Loucy (cell line): ENCODE measurements around the gene TBRG1.
"Not testable (repeated sequence)": the region's sequence is repeated elsewhere in the genome, so short reads cannot be mapped to it uniquely, and the experiment has no call there.

Experiments
- H2AFZ ChIP-seq: fragments of 200-600 bp; sonication (generic); 2 replicates; pipeline ENCODE4 v1.6.0; 2016; ENCODE audit warnings: antibody characterized with exemption, mild to moderate bottlenecking, low read length, moderate library complexity
- H3F3A ChIP-seq: fragments of 200-600 bp; 2 replicates; pipeline ENCODE4 v1.6.0; 2016; ENCODE audit warnings: antibody characterized with exemption, low read depth, mild to moderate bottlenecking
- H3K27me3 ChIP-seq: fragments of 200-600 bp; sonication (generic); 2 replicates; pipeline ENCODE4 v1.6.1; 2014; ENCODE audit warnings: low read length, mild to moderate bottlenecking; ENCODE audit not compliant: insufficient read depth, poor library complexity, severe bottlenecking
- H3K36me3 ChIP-seq: fragments of 200-600 bp; sonication (generic); 2 replicates; pipeline ENCODE4 v1.6.1; 2016; ENCODE audit warnings: low read length; ENCODE audit not compliant: insufficient read depth
- H3K4me1 ChIP-seq: fragments of 200-600 bp; sonication (generic); 2 replicates; pipeline ENCODE4 v1.5.1; 2014; ENCODE audit warnings: low read length, mild to moderate bottlenecking; ENCODE audit not compliant: insufficient read depth, poor library complexity, severe bottlenecking
- H3K4me2 ChIP-seq: fragments of 200-600 bp; sonication (generic); 2 replicates; pipeline ENCODE4 v1.6.0; 2014; ENCODE audit warnings: antibody characterized with exemption, low read length, low read depth, mild to moderate bottlenecking; ENCODE audit not compliant: poor library complexity, severe bottlenecking
- H3K4me3 ChIP-seq: fragments of 200-600 bp; sonication (generic); 2 replicates; pipeline ENCODE4 v1.5.1; 2014; ENCODE audit warnings: low read length, mild to moderate bottlenecking, mixed read lengths; ENCODE audit not compliant: poor library complexity, severe bottlenecking
- H3K79me2 ChIP-seq: fragments of 200-600 bp; sonication (generic); 2 replicates; pipeline ENCODE4 v1.6.1; 2014; ENCODE audit warnings: low read length; ENCODE audit not compliant: insufficient read depth
- H3K9ac ChIP-seq: fragments of 200-600 bp; sonication (generic); 2 replicates; pipeline ENCODE4 v1.6.0; 2014; ENCODE audit warnings: mild to moderate bottlenecking, low read depth, low read length, moderate library complexity; ENCODE audit not compliant: poor library complexity, severe bottlenecking
- H3K9me2 ChIP-seq: fragments of 200-600 bp; sonication (generic); replicated peaks from 2 replicates; pipeline ENCODE4 v1.6.1; 2016; ENCODE audit warnings: low read depth, low read length, mixed read lengths
- H3K9me3 ChIP-seq: fragments of 200-600 bp; sonication (generic); 2 replicates; pipeline ENCODE4 v1.6.1; 2014; ENCODE audit warnings: mild to moderate bottlenecking, antibody characterized with exemption, low read length, low read depth; ENCODE audit not compliant: insufficient read depth
- H4K20me1 ChIP-seq: fragments of 200-600 bp; sonication (generic); 2 replicates; pipeline ENCODE4 v1.6.0; 2014; ENCODE audit warnings: antibody characterized with exemption, low read length, mild to moderate bottlenecking; ENCODE audit not compliant: insufficient read depth, poor library complexity, severe bottlenecking
- CTCF ChIP-seq: fragments of 200-600 bp; sonication (generic); conservative IDR thresholded peaks from 2 replicates; pipeline ENCODE4 v1.5.1; 2014; ENCODE audit warnings: mild to moderate bottlenecking, antibody characterized with exemption, low read length
- EZH2phosphoT487 ChIP-seq: fragments of 200-600 bp; IDR thresholded peaks from 2 replicates; pipeline ENCODE4 v1.6.1; 2018; ENCODE audit warnings: antibody characterized with exemption, mild to moderate bottlenecking, moderate library complexity, borderline replicate concordance

TBRG1 gene

GRCh38 chr11:124602193-124602592 lies 20.5 kb upstream of the TBRG1 start:
- Histone ChIP-seq H3K27me3 (peaks cover 3% of the 10 kb centered on the region), H4K20me1 (no peaks in the 10 kb centered on the region), H3K4me3 (no peak overlapping the region), H3K36me3 (no peaks in the 10 kb centered on the region), H3K9me3 (no peaks in the 10 kb centered on the region), H3K4me2 (no peak overlapping the region), H3K9me2 (no peaks in the 10 kb centered on the region), H3K79me2 (no peaks in the 10 kb centered on the region), H3F3A (no peaks in the 10 kb centered on the region), H3K4me1 (peaks cover 5% of the 10 kb centered on the region), H2AFZ (no peak overlapping the region), H3K9ac (no peak overlapping the region)
- TF ChIP-seq EZH2phosphoT487: no peak
- TF ChIP-seq CTCF: no peak

- not testable (repeated sequence) for H3K9me3 ChIP-seq, H3K4me2 ChIP-seq, H3K9me2 ChIP-seq, H2AFZ ChIP-seq, H4K20me1 ChIP-seq, H3K9ac ChIP-seq, H3K79me2 ChIP-seq, H3K36me3 ChIP-seq, H3K4me3 ChIP-seq, H3K4me1 ChIP-seq, H3K27me3 ChIP-seq, H3F3A ChIP-seq
Measured at GRCh38 chr11:124602723-124603122, 19.9 kb upstream of the TBRG1 start.

- Histone ChIP-seq H4K20me1 (no peaks in the 10 kb centered on the region), H3K4me3 (no peak overlapping the region), H3K9ac (no peak overlapping the region), H3K27me3 (no peaks in the 10 kb centered on the region), H3K4me2 (peak overlapping the region; percentile 24), H3F3A (no peaks in the 10 kb centered on the region), H3K9me2 (no peaks in the 10 kb centered on the region), H3K9me3 (no peaks in the 10 kb centered on the region), H3K4me1 (peaks cover 5% of the 10 kb centered on the region), H3K79me2 (no peaks in the 10 kb centered on the region), H2AFZ (no peak overlapping the region), H3K36me3 (no peaks in the 10 kb centered on the region)
- no peak for TF ChIP-seq EZH2phosphoT487
- no peak for TF ChIP-seq CTCF
Measured at GRCh38 chr11:124605719-124606118, 16.9 kb upstream of the TBRG1 start.

- no peaks in the 10 kb centered on the region for H3K9me2 ChIP-seq
- TF ChIP-seq EZH2phosphoT487: no peak
- TF ChIP-seq CTCF: no peak
- no peak overlapping the region for H2AFZ ChIP-seq
Measured at GRCh38 chr11:124608147-124608546, 14.5 kb upstream of the TBRG1 start.

More at GRCh38 chr11:124608147-124608546, 14.5 kb upstream of the TBRG1 start:
- H3K9me3 ChIP-seq: no peaks in the 10 kb centered on the region
- no peak overlapping the region for H3K4me3 ChIP-seq
- H3K4me2 ChIP-seq: no peak overlapping the region
- no peaks in the 10 kb centered on the region for H3F3A ChIP-seq
- H3K27me3 ChIP-seq: no peaks in the 10 kb centered on the region
- no peaks in the 10 kb centered on the region for H4K20me1 ChIP-seq
- no peak overlapping the region for H3K9ac ChIP-seq
- peaks cover 15% of the 10 kb centered on the region for H3K4me1 ChIP-seq
- no peaks in the 10 kb centered on the region for H3K36me3 ChIP-seq
- H3K79me2 ChIP-seq: no peaks in the 10 kb centered on the region
